LNCaP clone FGC (cell line): ENCODE results near the gene SELENON.

Experiments
- DNase-seq: peaks from one replicate; pipeline ENCODE4 v3.0.0-alpha.2; 2011; ENCODE audit warnings: low read depth
- H3K4me3 ChIP-seq: 2 replicates; pipeline ENCODE4 v1.5.1; 2011; ENCODE audit warnings: mild to moderate bottlenecking, low read depth, low read length, control low read depth
- TF ChIP-seq, protein P1 (sequence below): IDR thresholded peaks from 2 replicates; pipeline ENCODE4 v1.5.1; 2012; ENCODE audit warnings: mild to moderate bottlenecking; ENCODE audit not compliant: control insufficient read depth, insufficient read depth; ENCODE audit errors: extremely low read depth

Gene SELENON

DNA sequence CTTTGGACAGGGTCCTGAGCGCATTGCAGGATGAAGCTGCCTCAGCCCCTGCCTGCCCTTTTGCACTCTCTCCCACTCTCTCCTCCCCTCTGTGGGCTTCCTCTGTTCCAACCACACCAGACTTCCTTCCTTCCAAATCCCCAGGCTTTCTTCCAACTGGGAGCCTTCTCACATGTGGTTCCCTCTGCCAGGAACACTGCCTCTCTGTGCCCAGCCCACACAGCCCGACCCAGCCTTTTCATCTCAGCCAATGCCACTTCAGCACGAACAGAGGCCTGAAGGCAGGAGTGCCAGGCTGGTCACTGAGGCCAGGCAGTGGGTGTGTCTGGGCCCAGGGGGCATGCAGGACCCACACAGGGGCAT is 5.9 kb downstream of the SELENON start:
- no peak overlapping the region for H3K4me3 ChIP-seq
- DNase-seq = no peak
- TF ChIP-seq, protein P1, sequence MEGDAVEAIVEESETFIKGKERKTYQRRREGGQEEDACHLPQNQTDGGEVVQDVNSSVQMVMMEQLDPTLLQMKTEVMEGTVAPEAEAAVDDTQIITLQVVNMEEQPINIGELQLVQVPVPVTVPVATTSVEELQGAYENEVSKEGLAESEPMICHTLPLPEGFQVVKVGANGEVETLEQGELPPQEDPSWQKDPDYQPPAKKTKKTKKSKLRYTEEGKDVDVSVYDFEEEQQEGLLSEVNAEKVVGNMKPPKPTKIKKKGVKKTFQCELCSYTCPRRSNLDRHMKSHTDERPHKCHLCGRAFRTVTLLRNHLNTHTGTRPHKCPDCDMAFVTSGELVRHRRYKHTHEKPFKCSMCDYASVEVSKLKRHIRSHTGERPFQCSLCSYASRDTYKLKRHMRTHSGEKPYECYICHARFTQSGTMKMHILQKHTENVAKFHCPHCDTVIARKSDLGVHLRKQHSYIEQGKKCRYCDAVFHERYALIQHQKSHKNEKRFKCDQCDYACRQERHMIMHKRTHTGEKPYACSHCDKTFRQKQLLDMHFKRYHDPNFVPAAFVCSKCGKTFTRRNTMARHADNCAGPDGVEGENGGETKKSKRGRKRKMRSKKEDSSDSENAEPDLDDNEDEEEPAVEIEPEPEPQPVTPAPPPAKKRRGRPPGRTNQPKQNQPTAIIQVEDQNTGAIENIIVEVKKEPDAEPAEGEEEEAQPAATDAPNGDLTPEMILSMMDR = no peak

DNA sequence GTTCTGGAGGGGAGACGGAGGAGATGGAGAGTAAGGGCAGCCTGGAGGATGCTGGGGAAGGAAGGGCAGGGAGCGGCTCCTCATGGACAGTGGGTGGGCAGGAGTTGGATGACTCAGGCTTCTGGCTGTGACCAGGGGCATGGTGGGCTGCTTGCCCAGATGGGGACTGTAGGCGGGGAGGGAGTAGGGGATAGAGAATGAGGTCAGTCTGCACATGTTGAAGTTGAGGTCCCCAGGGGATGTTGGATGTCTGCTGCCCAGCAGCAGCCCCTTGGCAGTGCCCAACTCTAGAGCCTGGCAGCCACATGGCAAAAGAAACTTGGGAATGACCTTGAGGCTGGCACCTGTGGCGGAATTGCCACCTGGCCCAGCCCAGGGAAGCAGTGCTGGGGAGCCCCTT is 6.4 kb downstream of the SELENON start:
- no peak overlapping the region for H3K4me3 ChIP-seq
- TF ChIP-seq, protein P1 = no peak
- DNase-seq = no peak

DNA sequence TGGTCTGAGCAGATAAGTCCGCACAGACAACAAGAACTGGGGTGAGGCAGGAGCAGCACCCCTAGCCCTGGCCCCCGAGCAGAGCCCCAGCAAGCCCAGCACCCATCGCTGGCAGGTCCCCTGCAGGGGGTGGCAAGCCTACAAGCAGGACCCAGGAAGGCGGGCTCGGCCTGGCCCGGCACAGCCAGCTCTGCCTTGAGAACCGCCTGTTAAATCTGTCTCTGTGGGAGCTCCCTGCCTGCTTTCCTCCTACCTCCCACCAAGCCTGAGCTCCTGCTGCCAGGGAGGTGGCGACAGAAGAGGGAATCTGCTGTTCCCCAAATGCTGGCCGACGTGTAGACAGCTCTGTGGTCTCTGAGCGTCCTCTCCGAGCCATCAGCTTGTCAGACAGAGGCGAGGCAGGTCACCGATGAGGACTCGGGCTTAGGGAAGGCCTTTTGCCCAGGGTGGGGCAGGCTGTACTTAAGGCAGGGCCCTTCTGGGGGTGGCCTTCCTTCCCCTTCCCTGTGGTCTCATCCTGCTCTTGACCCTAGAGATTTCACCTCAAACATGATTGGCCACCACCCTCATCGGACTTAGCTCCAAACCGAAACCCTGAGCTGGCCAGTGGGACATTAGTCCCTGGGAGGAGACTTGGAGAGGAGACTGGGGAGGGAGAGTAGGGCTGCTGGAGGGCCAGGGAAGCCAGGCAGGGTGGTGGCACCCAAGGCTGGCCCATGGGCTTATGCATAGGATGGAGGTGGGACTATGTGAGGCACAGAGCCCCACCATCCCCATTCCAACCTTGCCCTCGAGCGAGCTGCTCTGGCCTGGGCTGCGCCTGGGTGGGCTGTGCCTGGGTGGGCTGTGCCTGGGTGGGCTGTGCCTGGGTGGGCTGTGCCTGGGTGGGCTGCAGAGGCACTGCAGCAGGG is 7.7 kb downstream of the SELENON start:
- TF ChIP-seq, protein P1 = no peak
- H3K4me3 ChIP-seq = no peak overlapping the region
- no peak for DNase-seq

DNA sequence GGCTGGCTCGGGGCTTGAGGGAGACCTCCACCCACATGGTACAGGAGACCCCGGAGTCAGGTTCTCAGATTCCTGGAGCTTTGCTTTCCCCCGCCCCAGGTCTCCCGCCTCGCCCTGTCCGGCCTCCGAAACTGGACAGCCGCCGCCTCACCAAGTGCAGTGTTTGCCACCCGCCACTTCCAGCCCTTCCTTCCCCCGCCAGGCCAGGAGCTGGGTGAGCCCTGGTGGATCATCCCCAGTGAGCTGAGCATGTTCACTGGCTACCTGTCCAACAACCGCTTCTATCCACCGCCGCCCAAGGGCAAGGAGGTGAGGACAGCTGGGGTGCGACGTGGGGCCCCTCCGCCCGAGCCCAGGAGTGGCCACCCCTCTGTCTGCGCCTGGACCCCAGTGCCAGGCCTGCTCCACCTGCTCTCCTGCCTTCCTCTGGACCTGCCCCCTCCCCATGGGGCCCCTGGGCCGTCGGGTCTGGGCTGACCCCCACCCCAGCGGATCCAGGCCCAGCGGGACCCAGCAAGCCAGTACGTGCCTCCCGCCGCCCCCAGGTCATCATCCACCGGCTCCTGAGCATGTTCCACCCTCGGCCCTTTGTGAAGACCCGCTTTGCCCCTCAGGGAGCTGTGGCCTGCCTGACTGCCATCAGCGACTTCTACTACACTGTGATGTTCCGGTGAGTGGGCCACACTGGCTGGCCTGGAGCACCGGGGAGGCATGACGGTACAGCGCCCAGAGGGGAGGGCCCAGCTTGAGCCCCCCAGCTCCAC is 8.7 kb downstream of the SELENON start:
- no peak overlapping the region for H3K4me3 ChIP-seq
- no peak for DNase-seq
- TF ChIP-seq, protein P1 = no peak

DNA sequence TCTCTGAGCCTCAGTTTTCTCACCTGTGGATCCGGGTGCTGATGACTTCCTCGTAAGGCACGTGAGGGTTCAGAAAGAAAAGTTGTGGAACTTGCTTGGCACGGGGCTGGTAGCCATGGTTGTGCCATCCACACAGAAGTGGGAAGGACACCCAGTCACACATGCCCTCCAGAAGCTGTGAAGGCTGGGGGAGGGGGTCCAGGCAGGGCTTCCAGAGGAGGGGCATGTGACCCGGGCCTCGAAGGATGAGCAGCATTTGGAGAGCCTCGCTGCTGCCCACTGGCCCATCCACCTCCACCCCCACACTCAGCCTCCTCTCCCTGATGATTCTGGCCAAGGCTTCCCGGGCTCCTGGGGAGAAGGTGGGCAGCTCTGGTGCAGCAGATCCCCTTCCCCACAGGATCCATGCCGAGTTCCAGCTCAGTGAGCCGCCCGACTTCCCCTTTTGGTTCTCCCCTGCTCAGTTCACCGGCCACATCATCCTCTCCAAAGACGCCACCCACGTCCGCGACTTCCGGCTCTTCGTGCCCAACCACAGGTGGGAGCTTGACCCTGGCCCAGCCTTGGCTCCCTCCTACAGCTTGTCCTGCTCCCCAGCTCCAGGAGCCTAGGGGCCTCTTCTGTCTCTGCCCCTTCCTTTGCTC is 9.4 kb downstream of the SELENON start:
- no peak overlapping the region for H3K4me3 ChIP-seq
- TF ChIP-seq, protein P1 = no peak
- DNase-seq = peak; percentile 50

DNA sequence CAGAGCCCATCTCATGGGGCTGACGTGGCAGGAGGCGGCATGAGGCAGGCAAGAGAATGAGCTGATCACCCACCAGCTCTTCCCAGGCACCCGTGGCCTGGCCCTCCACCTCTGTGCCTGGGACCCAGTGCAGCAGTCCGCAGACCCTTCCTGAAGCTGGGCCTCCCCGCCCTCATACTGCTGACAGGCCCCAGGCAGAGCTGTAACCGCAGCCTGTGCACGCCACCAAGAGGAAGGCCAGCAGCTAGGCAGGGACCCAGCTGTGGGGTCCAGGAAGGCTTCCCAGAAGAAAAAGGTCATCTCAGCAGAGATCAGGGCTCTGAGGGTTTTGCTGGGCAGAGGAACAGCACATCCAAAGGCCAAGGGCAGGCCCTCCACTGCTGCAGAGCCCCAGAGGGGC is 9.9 kb downstream of the SELENON start:
- TF ChIP-seq, protein P1 = no peak
- DNase-seq = no peak
- H3K4me3 ChIP-seq = no peak overlapping the region
